HUES48 (cell line): ENCODE data around the gene FRG2C.
"Not testable (repeated sequence)": the region's sequence is repeated elsewhere in the genome, so short reads cannot be mapped to it uniquely, and the experiment has no call there.

Experiments
- H3K27ac ChIP-seq: one replicate; pipeline ENCODE4 v1.7.0; 2013; ENCODE audit warnings: low read depth, low read length, inconsistent platforms
- H3K27me3 ChIP-seq: 2 replicates; pipeline ENCODE4 v1.6.1; 2013; ENCODE audit warnings: mild to moderate bottlenecking, low read length; ENCODE audit not compliant: control insufficient read depth, insufficient read depth
- H3K36me3 ChIP-seq: 2 replicates; pipeline ENCODE4 v1.6.1; 2013; ENCODE audit warnings: low read length; ENCODE audit not compliant: control insufficient read depth, insufficient read depth
- H3K4me1 ChIP-seq: 2 replicates; pipeline ENCODE4 v1.6.1; 2013; ENCODE audit warnings: mild to moderate bottlenecking, low read length; ENCODE audit not compliant: control insufficient read depth, insufficient read depth
- H3K4me3 ChIP-seq: 2 replicates; pipeline ENCODE4 v1.5.1; 2013; ENCODE audit warnings: mild to moderate bottlenecking, low read depth, low read length
- H3K9ac ChIP-seq: 2 replicates; pipeline ENCODE4 v1.6.1; 2013; ENCODE audit warnings: mild to moderate bottlenecking, low read depth, low read length, moderate library complexity
- H3K9me3 ChIP-seq: 2 replicates; pipeline ENCODE4 v1.6.1; 2013; ENCODE audit warnings: low read length; ENCODE audit not compliant: control insufficient read depth, insufficient read depth

Gene FRG2C

GRCh38 chr3:75650191-75650590 lies 13.9 kb upstream of the FRG2C start:
- H3K9ac ChIP-seq = no peak overlapping the region
- no peak overlapping the region for H3K4me3 ChIP-seq
- H3K9me3 ChIP-seq = no peaks in the 10 kb centered on the region
- H3K27ac ChIP-seq = no peak overlapping the region
- H3K4me1 ChIP-seq = no peaks in the 10 kb centered on the region
- no peaks in the 10 kb centered on the region for H3K36me3 ChIP-seq
- H3K27me3 ChIP-seq = peaks cover 25% of the 10 kb centered on the region

- H3K27me3 ChIP-seq = peaks cover 56% of the 10 kb centered on the region
- H3K9me3 ChIP-seq, H3K4me1 ChIP-seq, H3K36me3 ChIP-seq, H3K9ac ChIP-seq, H3K27ac ChIP-seq: not testable (repeated sequence)
- H3K4me3 ChIP-seq = peak overlapping the region; percentile 58
These were observed 8.8 kb upstream of the FRG2C start for GRCh38 chr3:75655101-75655904.

GRCh38 chr3:75655956-75656355 lies 8.2 kb upstream of the FRG2C start:
- not testable (repeated sequence) for H3K9ac ChIP-seq, H3K9me3 ChIP-seq, H3K36me3 ChIP-seq, H3K27ac ChIP-seq, H3K4me1 ChIP-seq
- Histone ChIP-seq H3K27me3 (peaks cover 56% of the 10 kb centered on the region), H3K4me3 (peak overlapping the region; percentile 58)

GRCh38 chr3:75658411-75659107 lies 5.6 kb upstream of the FRG2C start:
- not testable (repeated sequence) for H3K9ac ChIP-seq, H3K27ac ChIP-seq, H3K36me3 ChIP-seq, H3K4me1 ChIP-seq, H3K9me3 ChIP-seq
- H3K27me3 ChIP-seq = peaks cover 52% of the 10 kb centered on the region
- peak overlapping the region; percentile 84 for H3K4me3 ChIP-seq

GRCh38 chr3:75659108-75659433 lies 5.1 kb upstream of the FRG2C start:
- not testable (repeated sequence) for H3K27ac ChIP-seq, H3K9ac ChIP-seq, H3K36me3 ChIP-seq, H3K9me3 ChIP-seq, H3K4me1 ChIP-seq
- Histone ChIP-seq H3K27me3 (peaks cover 49% of the 10 kb centered on the region), H3K4me3 (peak overlapping the region; percentile 84)

GRCh38 chr3:75665626-75666025 lies 1.5 kb downstream of the FRG2C start:
- not testable (repeated sequence) for H3K4me1 ChIP-seq, H3K27ac ChIP-seq, H3K4me3 ChIP-seq, H3K36me3 ChIP-seq, H3K9ac ChIP-seq
- H3K9me3 ChIP-seq = peaks cover 13% of the 10 kb centered on the region
- peaks cover 71% of the 10 kb centered on the region for H3K27me3 ChIP-seq

- H3K9me3 ChIP-seq = peaks cover 13% of the 10 kb centered on the region
- peak overlapping the region; percentile 52 for H3K4me3 ChIP-seq
- H3K27me3 ChIP-seq = peaks cover 95% of the 10 kb centered on the region
- not testable (repeated sequence) for H3K9ac ChIP-seq, H3K4me1 ChIP-seq, H3K27ac ChIP-seq, H3K36me3 ChIP-seq
These were observed 3.9 kb downstream of the FRG2C start for GRCh38 chr3:75667757-75668701.

- Histone ChIP-seq H3K9me3 (peaks cover 13% of the 10 kb centered on the region), H3K4me3 (peak overlapping the region; percentile 76), H3K27me3 (peaks cover 92% of the 10 kb centered on the region)
- not testable (repeated sequence) for H3K36me3 ChIP-seq, H3K4me1 ChIP-seq, H3K9ac ChIP-seq, H3K27ac ChIP-seq
These were observed 4.7 kb downstream of the FRG2C start for GRCh38 chr3:75668759-75669347.

- H3K27ac ChIP-seq, H3K36me3 ChIP-seq, H3K4me1 ChIP-seq, H3K9ac ChIP-seq: not testable (repeated sequence)
- H3K4me3 ChIP-seq = peak overlapping the region; percentile 76
- peaks cover 13% of the 10 kb centered on the region for H3K9me3 ChIP-seq
- H3K27me3 ChIP-seq = peaks cover 91% of the 10 kb centered on the region
These were observed 5.5 kb downstream of the FRG2C start for GRCh38 chr3:75669348-75670297.
